CD4-positive, alpha-beta T cell treated with Interferon alpha-2 for 1 hour (primary cell): ENCODE measurements around the gene EVA1C.
A peak's percentile ranks its signal among the peaks of the same experiment; 100 is the strongest.
"Not testable (repeated sequence)": the region's sequence is repeated elsewhere in the genome, so short reads cannot be mapped to it uniquely, and the experiment has no call there.

Source experiments
- DNase-seq, 2 donors: peaks; one replicate each; pipeline ENCODE4 v3.0.0-alpha.2; 2020 to 2022

EVA1C gene

DNA sequence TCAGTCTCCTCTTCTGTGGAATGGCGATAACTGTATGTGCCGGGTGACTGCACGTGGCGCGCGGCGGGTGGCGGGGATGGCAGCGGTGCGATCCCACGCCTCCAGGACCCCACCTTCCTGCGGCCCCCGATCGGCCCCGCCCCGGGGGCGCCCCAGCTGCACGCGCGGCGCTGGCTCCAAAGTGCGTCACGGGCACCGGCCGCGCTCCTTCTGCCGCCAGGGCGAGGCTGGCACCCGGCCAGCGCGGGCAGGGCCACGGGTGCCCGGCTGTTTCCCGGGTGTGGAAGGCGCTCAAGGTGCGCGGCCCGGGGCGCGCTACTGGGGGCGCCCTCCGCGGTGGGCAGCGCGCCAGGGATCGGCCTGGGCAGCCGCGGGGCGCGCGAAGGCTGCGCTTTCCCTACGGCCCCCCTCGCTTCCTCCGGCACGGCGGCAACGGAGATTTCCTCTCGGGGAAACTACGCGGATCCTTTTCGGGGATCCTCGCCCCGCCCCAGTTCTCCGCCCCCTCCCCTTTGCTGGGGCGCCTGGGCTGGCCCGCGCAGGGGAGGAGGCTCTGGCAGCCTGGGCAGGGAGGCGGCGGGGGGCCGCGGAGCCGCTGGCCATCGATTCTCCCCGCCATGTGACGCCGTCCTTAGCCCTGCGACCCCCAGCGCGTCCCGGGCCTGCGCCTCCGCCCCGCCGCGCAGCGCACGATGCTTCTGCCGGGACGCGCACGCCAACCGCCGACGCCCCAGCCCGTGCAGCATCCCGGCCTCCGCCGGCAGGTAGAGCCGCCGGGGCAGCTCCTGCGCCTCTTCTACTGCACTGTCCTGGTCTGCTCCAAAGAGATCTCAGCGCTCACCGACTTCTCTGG, at the start of gene EVA1C:
EVA1C (plus strand) TSS at position 545 of the 853 bp plus-strand sequence; CDS start at position 693, 148 bp downstream.
- DNase-seq, result peak; percentile 58 to 82

DNA sequence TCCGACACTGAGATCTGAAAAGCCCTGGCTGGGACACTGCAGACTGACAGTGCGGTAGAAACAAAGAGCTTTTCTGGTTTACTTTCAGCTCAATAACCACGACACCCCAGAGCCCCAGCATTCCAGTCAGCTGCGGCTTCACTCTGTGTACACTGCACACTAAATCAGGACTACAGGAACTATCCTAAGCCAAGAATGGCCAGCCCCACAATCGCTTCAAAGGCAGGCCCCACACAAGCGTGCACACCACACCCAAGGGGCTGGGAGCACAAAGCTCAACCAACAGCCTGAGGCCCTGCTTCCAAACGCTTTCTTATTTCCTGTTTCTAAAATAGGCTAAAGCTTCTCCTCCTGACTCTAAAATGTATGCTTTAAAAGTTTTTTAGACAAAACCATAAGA, 48.1 kb upstream of the EVA1C start:
- DNase-seq, result no peak

DNA sequence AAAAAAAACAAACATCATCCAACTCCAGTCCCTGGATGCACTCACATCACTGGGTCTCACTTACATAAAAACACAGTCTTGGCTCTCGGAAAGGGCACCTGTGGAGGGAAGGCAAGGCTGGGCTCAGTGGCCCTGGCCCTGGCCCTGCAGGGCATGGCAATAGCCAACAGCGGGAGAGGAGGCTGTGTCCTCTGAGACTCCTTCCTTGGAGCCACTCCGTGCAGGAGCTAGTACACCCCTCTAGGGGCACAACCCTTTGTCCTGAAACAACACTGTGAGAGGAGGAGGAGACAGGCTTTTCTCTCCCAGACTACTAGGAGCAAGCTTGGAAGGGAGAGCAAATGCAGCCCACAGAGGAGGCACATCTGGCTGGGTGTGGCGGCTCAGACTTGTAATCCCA, 47.7 kb upstream of the EVA1C start:
- DNase-seq, result no peak

GRCh38 chr21:32366191-32366590, 46.3 kb upstream of the EVA1C start:
- DNase-seq, result no peak

DNA sequence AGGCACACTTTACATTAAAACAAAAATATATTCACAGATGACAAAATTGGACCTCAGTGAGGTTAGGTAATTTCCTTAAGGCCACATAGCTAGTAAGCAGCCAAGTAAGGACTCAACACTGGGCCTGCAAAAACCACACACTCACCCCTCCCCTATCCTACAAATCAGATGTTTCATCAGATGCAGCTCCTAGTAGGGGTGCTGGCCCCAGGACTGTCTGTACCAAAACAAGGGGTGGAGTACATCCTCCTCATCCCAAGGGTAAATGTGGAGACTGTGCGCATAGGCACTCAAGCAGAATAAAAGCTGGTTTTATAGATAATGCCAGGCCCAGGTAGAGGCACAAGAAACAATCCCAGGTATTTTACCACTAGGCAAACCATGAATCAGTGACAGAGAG, 45.3 kb upstream of the EVA1C start:
- no peak for DNase-seq

DNA sequence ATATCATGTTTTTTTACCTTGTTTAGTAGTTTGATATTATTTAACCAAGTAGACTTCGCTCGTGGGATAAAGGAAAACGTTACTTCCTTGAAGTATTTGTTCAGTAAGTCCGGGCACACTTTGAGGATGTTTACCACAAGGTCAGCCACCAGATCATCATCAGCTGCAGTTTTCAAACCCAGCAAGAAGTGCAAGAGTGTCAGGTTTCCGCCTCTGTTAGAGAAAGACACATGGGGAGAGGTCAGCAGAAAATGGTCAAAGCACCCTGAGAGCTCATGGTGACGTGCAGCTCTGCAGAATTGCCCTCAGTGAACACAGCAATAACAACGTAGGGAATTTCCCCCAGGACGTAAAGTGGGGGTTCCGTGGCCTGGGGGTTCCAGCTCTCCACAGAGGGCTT, 44.1 kb upstream of the EVA1C start:
- DNase-seq, result no peak

GRCh38 chr21:32368961-32369360, 43.5 kb upstream of the EVA1C start:
- DNase-seq, result not testable (repeated sequence)

DNA sequence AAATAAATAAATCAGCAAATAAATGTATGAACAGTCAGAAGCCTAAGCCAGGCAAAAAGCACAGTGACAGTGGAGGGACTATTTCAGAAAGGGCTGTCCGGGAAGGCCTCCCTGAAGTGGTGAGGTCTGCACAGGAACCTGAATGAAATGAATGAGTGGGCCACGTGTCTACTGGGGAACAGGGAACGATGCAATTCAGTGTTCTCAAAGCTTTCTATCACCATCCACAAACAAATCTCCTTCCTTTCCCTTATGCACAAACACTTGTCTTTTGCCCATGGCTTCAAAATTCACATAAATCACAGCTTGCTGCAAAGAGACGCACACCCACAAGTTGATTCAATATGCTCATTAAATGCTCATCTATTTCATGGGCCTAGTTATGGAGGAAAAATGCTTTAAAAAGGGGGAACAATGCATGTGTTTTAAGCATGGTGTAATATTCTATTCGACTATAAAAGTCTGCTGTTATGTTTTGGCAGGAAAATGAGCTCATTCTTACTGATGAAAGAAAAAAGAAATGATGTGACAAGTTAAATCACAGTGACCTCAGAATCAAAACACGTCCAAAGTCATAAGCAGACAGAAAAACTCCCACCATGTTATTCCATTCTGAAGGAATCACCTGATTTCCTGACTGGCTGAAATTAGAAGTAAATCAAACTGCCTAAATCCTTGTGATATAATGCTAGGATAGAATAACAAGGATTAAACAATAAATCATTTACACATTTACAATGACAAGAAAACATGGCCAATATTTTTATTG, 41.3 kb upstream of the EVA1C start:
- DNase-seq, result no peak

GRCh38 chr21:32371913-32372314, 40.6 kb upstream of the EVA1C start:
- DNase-seq, result no peak

DNA sequence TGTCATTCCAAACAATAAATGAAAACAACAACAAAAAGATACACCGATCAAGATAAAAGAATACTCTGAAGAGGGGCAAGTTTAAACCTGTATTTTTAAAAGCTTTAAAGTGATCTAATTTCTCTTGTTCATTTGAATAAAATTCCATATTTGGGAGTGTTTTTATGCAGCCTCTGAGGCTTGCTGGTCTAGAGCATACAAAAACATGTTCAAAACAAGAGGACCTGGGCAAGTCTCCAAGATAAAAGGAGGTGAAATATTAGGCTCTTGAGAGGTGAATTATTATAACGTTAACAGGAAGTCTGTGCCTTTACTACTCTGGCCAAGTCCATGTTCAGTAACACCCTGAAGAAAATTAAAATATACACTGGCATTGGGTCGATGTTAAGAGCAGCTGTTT, 39.8 kb upstream of the EVA1C start:
- DNase-seq, result no peak

DNA sequence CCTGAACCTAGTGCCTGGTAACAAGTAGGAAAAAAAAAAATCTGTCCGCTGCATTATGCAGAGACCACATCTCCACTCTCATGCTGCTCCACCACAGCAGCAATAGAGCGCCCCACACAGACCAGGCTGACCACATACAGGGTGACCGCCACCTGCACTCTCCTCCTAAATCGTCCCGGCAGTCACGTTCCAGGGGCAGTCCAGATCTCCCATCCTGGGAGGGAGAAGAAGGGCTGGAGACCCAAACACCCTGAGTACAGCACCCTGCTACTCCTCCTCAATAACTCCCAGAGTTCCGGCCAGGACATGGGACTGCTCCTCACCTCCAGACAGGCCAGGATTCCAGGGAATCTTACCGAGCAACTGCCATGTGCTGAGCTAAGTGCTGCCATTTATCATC, 35.0 kb upstream of the EVA1C start:
- no peak for DNase-seq

GRCh38 chr21:32377991-32378390, 34.5 kb upstream of the EVA1C start:
- no peak for DNase-seq

DNA sequence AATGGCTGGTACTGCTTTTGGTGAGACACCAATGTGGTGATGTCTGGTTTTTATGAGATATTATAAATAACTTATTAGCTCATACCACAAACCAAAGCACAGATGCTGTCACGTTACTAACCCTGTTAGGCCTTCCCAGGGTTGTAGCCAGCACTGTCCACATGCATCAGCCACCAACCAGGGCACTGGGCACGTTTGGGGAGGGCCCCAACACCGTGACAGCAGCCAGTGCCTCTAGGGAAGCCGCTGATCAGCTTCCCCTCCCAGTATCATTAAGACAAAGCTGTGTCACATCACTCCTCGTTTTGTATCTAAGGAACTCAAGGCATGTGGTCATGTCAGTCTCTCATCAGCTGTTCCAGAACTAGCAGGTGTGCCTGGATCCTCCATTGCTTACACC, 33.5 kb upstream of the EVA1C start:
- DNase-seq, result no peak

GRCh38 chr21:32380940-32381339, 31.6 kb upstream of the EVA1C start:
- no peak for DNase-seq

- no peak for DNase-seq
Measured at GRCh38 chr21:32381571-32381970, 30.9 kb upstream of the EVA1C start.

DNA sequence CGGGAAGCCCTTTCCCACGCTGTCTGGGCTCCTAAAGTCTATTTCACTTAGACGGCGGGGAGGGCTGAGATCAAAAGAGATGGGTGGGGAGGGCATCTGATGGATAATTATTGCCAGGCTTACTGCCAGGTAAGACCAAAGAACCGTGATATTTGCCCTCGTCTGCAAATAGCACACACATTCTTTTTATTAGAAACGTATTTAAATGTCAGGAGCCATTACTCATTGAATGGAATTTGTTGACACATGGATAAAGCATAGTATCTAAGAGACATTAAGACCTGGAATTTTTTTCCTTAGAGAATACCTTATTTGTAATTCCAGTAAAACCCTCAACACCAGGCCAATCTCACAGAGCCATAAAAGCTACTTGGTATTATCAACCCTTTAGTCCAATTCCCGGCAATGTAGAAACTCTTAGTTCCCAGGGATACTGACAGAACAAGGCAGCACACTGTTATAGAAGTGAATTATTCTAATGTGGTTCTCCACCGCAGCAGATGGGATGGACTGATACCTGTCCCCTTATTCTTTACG, 30.3 kb upstream of the EVA1C start:
- DNase-seq, result no peak

DNA sequence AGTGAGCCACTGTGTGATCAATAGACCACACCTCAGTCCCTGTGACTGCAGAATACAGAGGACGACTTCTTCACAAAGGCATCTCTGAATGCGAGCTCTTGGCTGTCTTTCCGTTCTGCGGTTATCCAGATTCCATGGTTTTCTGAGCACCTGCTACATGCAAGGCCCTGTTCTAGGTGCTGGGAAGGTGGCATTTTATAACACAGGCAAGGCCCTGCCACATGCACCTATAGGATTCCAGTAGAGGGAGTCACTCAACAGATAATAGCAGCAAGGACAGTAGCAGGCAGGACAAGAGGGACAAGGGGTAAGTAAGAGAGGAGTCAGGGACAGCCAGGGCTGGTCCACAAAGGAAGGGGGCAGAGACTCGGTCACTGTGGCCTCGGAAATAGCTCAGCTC, 28.7 kb upstream of the EVA1C start:
- no peak for DNase-seq

DNA sequence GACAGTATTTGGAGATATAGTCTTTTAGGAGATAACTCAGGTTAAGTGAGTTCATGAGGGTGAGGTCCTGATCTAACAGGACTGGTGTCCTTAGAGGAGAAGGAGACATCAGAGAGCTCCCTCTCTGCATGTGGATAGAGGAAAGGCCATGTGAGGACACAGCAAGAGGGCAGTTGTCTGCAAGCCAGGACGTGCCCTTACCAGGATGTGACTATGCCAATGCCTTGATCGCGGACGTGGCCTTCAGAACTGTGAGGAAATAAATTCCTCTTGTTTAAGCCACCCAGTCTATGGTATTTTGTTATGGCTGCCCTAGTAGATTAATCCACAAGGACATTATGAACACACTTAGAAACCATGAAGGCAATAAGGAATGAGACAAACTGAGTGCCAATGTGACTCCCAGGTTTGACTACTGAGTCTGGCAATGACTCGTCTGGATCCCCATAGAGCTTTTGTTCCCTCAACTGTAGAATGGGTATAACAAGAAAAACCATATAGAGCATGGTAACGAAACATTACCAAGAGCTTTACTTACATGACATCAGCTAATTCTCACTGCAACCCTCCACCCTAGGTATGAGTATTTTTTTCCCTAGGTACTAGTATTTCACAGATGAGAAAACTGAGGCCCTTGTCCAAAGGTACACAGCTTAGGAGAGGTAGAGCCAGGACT, 26.2 kb upstream of the EVA1C start:
- DNase-seq, result no peak

- no peak for DNase-seq
Measured at GRCh38 chr21:32387151-32387550, 25.4 kb upstream of the EVA1C start.

GRCh38 chr21:32388306-32388705, 24.2 kb upstream of the EVA1C start:
- DNase-seq, result no peak

DNA sequence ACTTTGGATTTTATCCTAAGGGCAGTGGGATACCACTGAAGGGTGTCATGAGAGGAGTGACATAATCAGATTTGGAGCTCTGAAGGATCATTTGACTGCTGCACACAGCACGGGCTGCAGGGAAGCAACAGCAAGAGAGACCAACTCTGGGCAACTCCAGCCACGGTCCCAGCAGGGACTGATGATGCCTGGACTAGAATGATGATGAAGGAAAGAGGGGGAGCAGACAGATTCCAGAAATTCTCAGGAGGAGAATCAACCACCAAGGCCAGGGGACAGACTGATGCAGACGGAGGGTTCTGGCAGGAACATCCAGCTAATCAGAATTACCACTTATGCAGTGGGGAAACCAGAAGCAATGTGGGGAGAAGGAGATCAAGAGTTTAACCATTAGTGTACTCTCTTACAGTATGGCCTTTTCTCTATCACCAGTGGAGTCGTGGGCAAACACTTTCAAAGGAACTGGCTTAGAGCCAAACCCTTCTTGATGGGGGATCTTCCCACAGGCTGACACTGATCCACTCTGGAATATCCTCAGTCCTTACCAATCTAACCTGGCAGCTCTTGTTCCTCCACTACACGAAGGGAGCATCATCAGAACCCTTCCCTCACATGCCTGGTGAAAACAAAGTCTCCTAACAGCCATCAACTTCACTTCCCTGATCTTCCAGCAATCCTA, 23.0 kb upstream of the EVA1C start:
- no peak for DNase-seq

- DNase-seq, result not testable (repeated sequence)
Measured at GRCh38 chr21:32390537-32391224, 21.8 kb upstream of the EVA1C start.
